ENCODE measurements around the gene UCN3.

- TF ChIP-seq POU2F2 (IDR thresholded peaks at IDR 0.05; ENCODE audit: low read depth, low read length) (no peak), POLR2AphosphoS5 (IDR thresholded peaks at IDR 0.05; ENCODE audit: low read depth, low read length) (no peak), POLR2A (IDR thresholded peaks at IDR 0.05; ENCODE audit: low read depth, low read length) (no peak), PAX5 (IDR thresholded peaks at IDR 0.05; ENCODE audit: insufficient read depth, low read length, severe bottlenecking) (no peak), TAF1 (IDR thresholded peaks at IDR 0.05; ENCODE audit: low read depth, low read length) (no peak)
Observed at GRCh38 chr10:5399332-5399731, 34.6 kb downstream of the UCN3 start.
